GM19372 (cell line): Measurements from ENCODE around the gene PFN3.
"Not testable (repeated sequence)": the region's sequence is repeated elsewhere in the genome, so short reads cannot be mapped to it uniquely, and the experiment has no call there.

Experiments
- ATAC-seq: cut with Tn5 transposase; IDR thresholded peaks from one replicate; pipeline ENCODE4 v1.9.1; 2021; ENCODE audit warnings: mild to moderate bottlenecking, low read depth, moderate library complexity; ENCODE audit not compliant: unreplicated experiment

Gene PFN3

GRCh38 chr5:177375516-177375915 lies 24.9 kb downstream of the PFN3 start:
- ATAC-seq, result not testable (repeated sequence)

- no peak for ATAC-seq
These were observed 26.2 kb downstream of the PFN3 start for GRCh38 chr5:177374211-177374610.

GRCh38 chr5:177373806-177374205 lies 26.7 kb downstream of the PFN3 start:
- no peak for ATAC-seq

GRCh38 chr5:177372910-177373309 lies 27.6 kb downstream of the PFN3 start:
- no peak for ATAC-seq

- ATAC-seq, result no peak
These were observed 28.2 kb downstream of the PFN3 start for GRCh38 chr5:177372034-177372896.

GRCh38 chr5:177371120-177372033 lies 29.1 kb downstream of the PFN3 start:
- ATAC-seq, result no peak

GRCh38 chr5:177370488-177371119 lies 29.9 kb downstream of the PFN3 start:
- ATAC-seq, result peak; percentile 66

GRCh38 chr5:177369645-177370440 lies 30.6 kb downstream of the PFN3 start:
- no peak for ATAC-seq

- no peak for ATAC-seq
These were observed 31.4 kb downstream of the PFN3 start for GRCh38 chr5:177368869-177369644.

- no peak for ATAC-seq
These were observed 32.2 kb downstream of the PFN3 start for GRCh38 chr5:177367981-177368868.

GRCh38 chr5:177367323-177367848 lies 33.1 kb downstream of the PFN3 start:
- no peak for ATAC-seq

- no peak for ATAC-seq
These were observed 33.7 kb downstream of the PFN3 start for GRCh38 chr5:177366528-177367322.

- ATAC-seq, result no peak
These were observed 34.5 kb downstream of the PFN3 start for GRCh38 chr5:177365845-177366527.

GRCh38 chr5:177364159-177364962 lies 36.1 kb downstream of the PFN3 start:
- ATAC-seq, result no peak

- ATAC-seq, result no peak
These were observed 36.9 kb downstream of the PFN3 start for GRCh38 chr5:177363565-177363964.
